Measurements from ENCODE around the gene ACO2.

ACO2 gene

DNA sequence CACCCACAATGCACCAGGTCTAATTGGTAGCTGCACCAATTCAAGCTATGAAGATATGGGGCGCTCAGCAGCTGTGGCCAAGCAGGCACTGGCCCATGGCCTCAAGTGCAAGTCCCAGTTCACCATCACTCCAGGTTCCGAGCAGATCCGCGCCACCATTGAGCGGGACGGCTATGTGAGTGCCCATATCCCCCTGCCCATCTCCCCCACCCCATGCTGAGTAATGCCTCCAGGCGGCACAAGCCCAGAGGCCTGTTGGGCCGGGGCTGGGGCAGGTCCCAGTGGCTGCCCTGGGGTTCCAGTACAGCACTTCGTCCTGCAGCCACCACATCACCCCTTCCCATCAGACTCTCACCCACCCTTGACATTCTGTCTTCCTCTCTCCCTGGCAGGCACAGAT is 53.9 kb downstream of the ACO2 start:
- no peaks in the 10 kb centered on the region for H3K4me1 ChIP-seq (ENCODE audit: insufficient read depth, low read length, poor library complexity, severe bottlenecking)
- no peaks in the 10 kb centered on the region for H3K9me3 ChIP-seq (ENCODE audit: insufficient read depth, low read depth, low read length)
- no peaks in the 10 kb centered on the region for H4K20me1 ChIP-seq (ENCODE audit: insufficient read depth, low read length, poor library complexity, severe bottlenecking)
- no peaks in the 10 kb centered on the region for H3K27me3 ChIP-seq (ENCODE audit: insufficient read depth, low read length, poor library complexity, severe bottlenecking)
- H3K4me2 ChIP-seq (ENCODE audit: low read depth, low read length, poor library complexity, severe bottlenecking) = no peak overlapping the region
- H3F3A ChIP-seq (ENCODE audit: low read depth) = no peaks in the 10 kb centered on the region
- no peak overlapping the region for H2AFZ ChIP-seq (ENCODE audit: low read length)
- no peaks in the 10 kb centered on the region for H3K9me2 ChIP-seq (replicated peaks; ENCODE audit: low read depth, low read length)
- TF ChIP-seq, protein P1, sequence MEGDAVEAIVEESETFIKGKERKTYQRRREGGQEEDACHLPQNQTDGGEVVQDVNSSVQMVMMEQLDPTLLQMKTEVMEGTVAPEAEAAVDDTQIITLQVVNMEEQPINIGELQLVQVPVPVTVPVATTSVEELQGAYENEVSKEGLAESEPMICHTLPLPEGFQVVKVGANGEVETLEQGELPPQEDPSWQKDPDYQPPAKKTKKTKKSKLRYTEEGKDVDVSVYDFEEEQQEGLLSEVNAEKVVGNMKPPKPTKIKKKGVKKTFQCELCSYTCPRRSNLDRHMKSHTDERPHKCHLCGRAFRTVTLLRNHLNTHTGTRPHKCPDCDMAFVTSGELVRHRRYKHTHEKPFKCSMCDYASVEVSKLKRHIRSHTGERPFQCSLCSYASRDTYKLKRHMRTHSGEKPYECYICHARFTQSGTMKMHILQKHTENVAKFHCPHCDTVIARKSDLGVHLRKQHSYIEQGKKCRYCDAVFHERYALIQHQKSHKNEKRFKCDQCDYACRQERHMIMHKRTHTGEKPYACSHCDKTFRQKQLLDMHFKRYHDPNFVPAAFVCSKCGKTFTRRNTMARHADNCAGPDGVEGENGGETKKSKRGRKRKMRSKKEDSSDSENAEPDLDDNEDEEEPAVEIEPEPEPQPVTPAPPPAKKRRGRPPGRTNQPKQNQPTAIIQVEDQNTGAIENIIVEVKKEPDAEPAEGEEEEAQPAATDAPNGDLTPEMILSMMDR (conservative IDR thresholded peaks at IDR 0.05; ENCODE audit: low read length) = no peak
- TF ChIP-seq EZH2phosphoT487 (IDR thresholded peaks at IDR 0.05; ENCODE audit: borderline replicate concordance) = no peak
- H3K79me2 ChIP-seq (ENCODE audit: insufficient read depth, low read length) = no peaks in the 10 kb centered on the region
- H3K4me3 ChIP-seq (ENCODE audit: low read length, poor library complexity, severe bottlenecking) = no peak overlapping the region
- H3K36me3 ChIP-seq (ENCODE audit: insufficient read depth, low read length) = peaks cover 38% of the 10 kb centered on the region; the same call in 1 of the 2 replicates
- no peak overlapping the region for H3K9ac ChIP-seq (ENCODE audit: low read depth, low read length, poor library complexity, severe bottlenecking)

DNA sequence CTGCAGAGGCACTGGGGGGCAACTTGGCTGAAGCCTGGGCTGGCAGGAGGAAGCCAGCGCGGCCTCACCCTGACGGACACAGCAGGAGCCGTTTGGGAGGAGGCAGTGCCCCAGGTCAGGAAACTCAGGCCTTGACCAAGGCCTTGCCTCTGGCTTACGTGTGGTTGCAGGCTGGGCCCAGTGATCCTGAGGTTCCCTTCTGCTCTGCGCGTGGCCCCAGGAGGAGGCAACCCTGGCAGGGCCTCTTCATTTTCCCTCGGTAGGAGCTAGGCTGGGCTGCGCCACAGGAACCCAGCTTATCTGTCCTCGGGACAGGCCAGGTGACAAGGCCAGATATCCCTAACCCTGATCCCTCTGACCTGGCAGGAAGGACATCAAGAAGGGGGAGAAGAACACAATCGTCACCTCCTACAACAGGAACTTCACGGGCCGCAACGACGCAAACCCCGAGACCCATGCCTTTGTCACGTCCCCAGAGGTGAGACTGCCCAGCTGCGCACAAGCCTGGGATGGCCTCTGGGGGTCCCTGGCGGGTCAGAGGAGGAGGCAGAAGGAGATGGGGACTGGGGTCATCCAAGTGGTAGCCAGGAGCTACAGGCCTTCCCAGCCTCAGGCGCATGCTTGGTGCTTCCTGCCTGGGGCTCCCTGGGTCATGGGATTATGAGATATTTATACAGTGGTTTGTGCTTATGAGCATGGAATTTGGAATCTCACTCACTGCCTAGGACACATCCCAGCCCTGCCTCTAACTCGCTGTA is 54.7 kb downstream of the ACO2 start:
- H2AFZ ChIP-seq (ENCODE audit: low read length) = no peak overlapping the region
- no peak overlapping the region for H3K4me3 ChIP-seq (ENCODE audit: low read length, poor library complexity, severe bottlenecking)
- no peaks in the 10 kb centered on the region for H4K20me1 ChIP-seq (ENCODE audit: insufficient read depth, low read length, poor library complexity, severe bottlenecking)
- H3K9ac ChIP-seq (ENCODE audit: low read depth, low read length, poor library complexity, severe bottlenecking) = no peak overlapping the region
- H3K27me3 ChIP-seq (ENCODE audit: insufficient read depth, low read length, poor library complexity, severe bottlenecking) = no peaks in the 10 kb centered on the region
- H3K4me1 ChIP-seq (ENCODE audit: insufficient read depth, low read length, poor library complexity, severe bottlenecking) = no peaks in the 10 kb centered on the region
- peaks cover 38% of the 10 kb centered on the region; the same call in 1 of the 2 replicates for H3K36me3 ChIP-seq (ENCODE audit: insufficient read depth, low read length)
- no peaks in the 10 kb centered on the region for H3F3A ChIP-seq (ENCODE audit: low read depth)
- no peaks in the 10 kb centered on the region for H3K9me3 ChIP-seq (ENCODE audit: insufficient read depth, low read depth, low read length)
- no peaks in the 10 kb centered on the region for H3K9me2 ChIP-seq (replicated peaks; ENCODE audit: low read depth, low read length)
- no peak for TF ChIP-seq EZH2phosphoT487 (IDR thresholded peaks at IDR 0.05; ENCODE audit: borderline replicate concordance)
- TF ChIP-seq, protein P1 (conservative IDR thresholded peaks at IDR 0.05; ENCODE audit: low read length) = no peak
- H3K79me2 ChIP-seq (ENCODE audit: insufficient read depth, low read length) = no peaks in the 10 kb centered on the region
- no peak overlapping the region for H3K4me2 ChIP-seq (ENCODE audit: low read depth, low read length, poor library complexity, severe bottlenecking)

DNA sequence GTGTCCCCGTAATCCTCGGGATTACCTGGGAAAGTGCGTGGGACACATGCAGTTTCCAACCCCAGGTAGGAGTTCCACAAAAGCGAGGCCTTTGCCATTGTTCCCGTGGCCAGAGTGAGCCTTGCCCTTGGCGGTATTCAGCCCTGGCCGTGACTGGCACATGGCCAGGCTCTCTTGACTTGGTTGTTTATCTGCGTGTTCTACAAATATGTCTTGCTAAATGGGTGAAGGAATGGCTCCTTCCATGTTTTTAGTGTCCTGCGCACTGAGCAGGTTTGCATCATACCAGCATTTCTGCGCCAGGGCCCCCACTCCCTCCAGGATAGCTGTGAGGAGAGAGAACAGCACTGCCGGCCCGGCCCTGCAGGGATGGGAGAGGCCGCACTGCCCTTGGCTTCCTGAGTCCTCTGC is 55.3 kb downstream of the ACO2 start:
- Histone ChIP-seq H3K4me2 (ENCODE audit: low read depth, low read length, poor library complexity, severe bottlenecking) (no peak overlapping the region), H3K36me3 (ENCODE audit: insufficient read depth, low read length) (peaks cover 41% of the 10 kb centered on the region; the same call in 1 of the 2 replicates), H3K9me3 (ENCODE audit: insufficient read depth, low read depth, low read length) (no peaks in the 10 kb centered on the region), H4K20me1 (ENCODE audit: insufficient read depth, low read length, poor library complexity, severe bottlenecking) (no peaks in the 10 kb centered on the region), H3K79me2 (ENCODE audit: insufficient read depth, low read length) (no peaks in the 10 kb centered on the region), H2AFZ (ENCODE audit: low read length) (no peak overlapping the region), H3K27me3 (ENCODE audit: insufficient read depth, low read length, poor library complexity, severe bottlenecking) (no peaks in the 10 kb centered on the region), H3K9me2 (replicated peaks; ENCODE audit: low read depth, low read length) (no peaks in the 10 kb centered on the region), H3F3A (ENCODE audit: low read depth) (no peaks in the 10 kb centered on the region), H3K4me1 (ENCODE audit: insufficient read depth, low read length, poor library complexity, severe bottlenecking) (no peaks in the 10 kb centered on the region), H3K9ac (ENCODE audit: low read depth, low read length, poor library complexity, severe bottlenecking) (no peak overlapping the region), H3K4me3 (ENCODE audit: low read length, poor library complexity, severe bottlenecking) (no peak overlapping the region)
- TF ChIP-seq, protein P1 (conservative IDR thresholded peaks at IDR 0.05; ENCODE audit: low read length) = no peak
